Posterior cingulate gyrus (tissue), 11 donors: Measurements from ENCODE around the gene CAMK2D.

Experiments used
- DNase-seq, 10 donors: peaks; one replicate each; pipeline versions ENCODE4 v3.0.0 to v3.0.0-alpha.2; 2020 to 2021; ENCODE audit warnings: mixed read lengths in 3 of 10
- intact Hi-C: fragments of 100-400 bp; cut with DNase I; formaldehyde crosslinking; loops from one replicate; pipeline ENCODE4 v1.15.1; 2023

CAMK2D gene

DNA sequence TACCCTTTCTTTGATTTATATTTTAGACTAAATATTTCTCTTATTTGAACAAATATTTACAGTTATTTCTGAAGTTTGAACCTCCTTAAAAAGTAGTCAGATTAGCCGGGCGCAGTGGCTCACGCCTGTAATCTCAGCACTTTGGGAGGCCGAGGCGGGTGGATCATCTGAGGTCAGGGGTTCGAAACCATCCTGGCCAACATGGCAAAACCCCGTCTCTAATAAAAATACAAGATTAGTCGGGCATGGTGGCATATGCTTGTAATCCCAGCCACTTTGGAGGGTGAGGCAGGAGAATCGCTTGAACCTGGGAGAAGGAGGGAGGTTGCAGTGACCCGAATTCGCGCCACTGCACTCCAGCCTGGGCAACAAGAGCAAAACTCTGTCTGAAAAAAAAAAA lies 2.4 kb upstream of the CAMK2D start:
- DNase-seq, result peak in 1 of 10 donors; percentile 62
- intact Hi-C loops, result loop anchor here (5.0 kb wide), 1 partner anchor 372 kb away; no protein-coding TSS in a partner anchor

DNA sequence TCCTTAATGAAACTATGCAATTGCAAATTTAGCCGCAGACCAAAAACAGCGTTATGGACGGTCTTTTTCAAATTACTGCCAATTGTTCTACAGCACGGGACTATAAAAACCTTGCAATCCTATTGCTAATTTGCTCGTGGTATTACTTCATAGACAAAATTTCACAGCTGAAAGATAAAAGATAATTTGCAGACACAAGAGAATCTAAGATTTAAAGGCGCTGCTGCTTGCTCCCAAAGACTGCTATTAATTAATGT lies 1.4 kb upstream of the CAMK2D start:
- intact Hi-C loops, result loop anchor here (5.0 kb wide), 1 partner anchor 371 kb away; no protein-coding TSS in a partner anchor
- no peak for DNase-seq

DNA sequence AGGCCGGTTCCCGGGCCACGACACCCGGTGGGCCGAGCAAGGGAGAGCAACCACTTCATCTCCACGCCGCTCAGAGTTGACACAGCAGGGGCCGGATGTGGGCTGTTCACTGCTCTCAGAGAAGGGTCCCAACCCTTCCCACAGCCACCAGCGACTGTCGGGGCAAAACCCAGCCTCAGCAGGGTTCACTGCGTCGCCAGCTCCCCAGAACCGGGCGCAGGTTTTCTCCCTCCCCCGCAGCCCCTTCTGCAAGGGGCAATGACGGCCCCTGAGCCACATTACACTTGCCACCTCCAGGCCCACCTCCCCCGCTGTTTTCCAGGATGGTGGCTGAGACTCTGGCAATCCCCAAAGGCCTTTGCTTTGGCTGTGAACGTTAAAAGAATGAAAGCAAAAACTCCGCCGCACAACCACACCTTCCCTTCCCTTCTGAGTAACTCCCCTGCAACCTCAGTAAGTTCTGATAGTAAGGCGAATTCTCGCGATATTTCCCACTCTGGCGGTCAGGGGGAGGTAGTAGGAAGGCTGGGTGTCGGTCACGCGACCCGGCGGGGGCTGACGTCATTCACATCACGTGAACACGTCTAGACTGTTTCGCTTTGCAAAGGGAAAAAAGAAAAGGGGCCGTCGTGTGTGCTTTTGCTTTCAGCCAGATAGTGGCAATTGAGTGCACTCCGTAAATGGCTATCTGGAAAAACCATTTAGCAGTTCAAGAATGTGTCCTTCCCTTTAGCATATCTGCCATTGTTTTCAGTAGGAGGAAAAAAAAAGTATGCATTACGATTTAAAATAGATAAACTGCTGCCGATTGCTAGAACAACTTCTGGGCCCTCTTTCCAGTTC lies 869 bp upstream of the CAMK2D start:
- DNase-seq, result peak; percentile 95 to 100 (median 99)
- intact Hi-C loops, result loop anchor here (5.0 kb wide), 1 partner anchor 370 kb away; no protein-coding TSS in a partner anchor

DNA sequence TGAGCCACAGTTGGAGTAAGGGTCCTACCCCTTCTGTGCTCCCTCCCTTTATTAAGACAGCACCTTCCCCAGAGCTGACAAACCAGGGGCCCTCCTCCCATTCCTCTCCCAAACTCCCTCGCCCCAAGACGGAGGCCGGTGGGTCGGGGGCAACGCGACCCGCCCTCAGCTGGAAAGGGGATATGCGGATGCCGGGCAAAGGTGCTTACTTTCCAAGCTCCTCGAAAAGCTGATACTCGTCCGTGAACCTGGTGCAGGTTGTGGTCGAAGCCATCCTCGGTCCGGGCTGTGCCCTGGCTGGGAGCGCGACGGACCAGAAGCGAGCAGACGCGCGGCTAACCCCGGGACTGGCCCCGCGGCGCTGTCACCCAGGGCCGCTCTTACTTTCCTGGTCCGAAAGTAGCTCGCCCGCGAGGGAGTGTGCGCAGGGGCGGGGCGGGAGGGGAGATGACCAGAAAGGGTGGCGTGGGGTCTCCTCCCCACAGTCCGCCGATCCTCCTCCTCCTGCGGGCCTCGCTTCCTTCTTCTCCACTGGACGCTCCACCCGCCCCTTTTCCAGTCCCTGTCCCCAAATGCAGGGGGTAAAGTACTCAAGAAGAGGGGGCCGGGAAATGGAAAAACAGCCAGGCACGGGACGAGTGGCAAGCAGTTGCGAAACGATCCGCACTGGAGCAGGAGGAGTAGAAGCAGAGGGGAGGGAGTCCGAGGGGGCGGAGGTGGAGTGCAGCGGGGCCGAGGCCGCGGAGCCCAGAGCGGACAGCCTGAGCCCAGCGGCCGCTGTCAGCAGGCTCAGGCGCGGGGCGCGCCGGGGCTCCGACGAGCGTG lies 531 bp downstream of the CAMK2D start:
- intact Hi-C loops, result loop anchor here (1.0 to 5.0 kb wide), 2 partner anchors 214 to 369 kb away; no protein-coding TSS in a partner anchor
- DNase-seq, result peak in 9 of 10 donors; percentile 40 to 91 (median 59)

DNA sequence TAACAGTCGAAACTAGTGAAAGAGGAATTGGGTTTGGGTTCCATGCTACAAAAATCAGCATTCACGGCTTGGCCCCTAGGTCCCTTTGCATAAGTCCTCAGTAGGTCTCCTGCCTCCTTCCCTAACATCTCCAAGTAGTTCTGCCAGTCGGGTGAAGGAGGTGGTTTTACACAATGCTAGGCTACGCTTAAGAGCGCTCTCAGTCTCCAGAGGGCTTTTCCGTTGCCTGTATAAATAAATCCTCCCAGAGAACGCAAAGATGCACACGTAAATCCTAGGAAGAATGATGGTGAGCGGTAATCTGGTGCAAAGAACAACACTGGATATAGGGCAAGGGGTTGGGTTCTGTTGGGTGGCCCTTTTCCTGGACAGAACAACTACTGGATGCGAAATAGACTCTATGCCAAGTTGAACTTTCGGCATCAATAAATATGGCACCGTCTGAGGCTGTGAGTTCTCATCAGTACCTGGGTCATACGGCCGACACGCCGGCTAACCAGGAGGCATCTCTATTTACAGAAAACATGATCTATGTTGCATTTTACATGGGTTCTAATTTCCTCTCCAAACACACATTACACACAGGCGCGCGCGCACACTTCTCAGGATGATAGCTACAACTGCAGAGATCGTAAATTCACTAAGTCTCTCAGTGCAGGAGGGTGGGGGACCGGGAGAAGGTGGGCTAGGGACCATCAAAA lies 1.3 kb downstream of the CAMK2D start:
- peak in 8 of 10 donors; percentile 14 to 86 (median 32) for DNase-seq
- intact Hi-C loops, result loop anchor here (5.0 kb wide), 1 partner anchor 368 kb away; no protein-coding TSS in a partner anchor

DNA sequence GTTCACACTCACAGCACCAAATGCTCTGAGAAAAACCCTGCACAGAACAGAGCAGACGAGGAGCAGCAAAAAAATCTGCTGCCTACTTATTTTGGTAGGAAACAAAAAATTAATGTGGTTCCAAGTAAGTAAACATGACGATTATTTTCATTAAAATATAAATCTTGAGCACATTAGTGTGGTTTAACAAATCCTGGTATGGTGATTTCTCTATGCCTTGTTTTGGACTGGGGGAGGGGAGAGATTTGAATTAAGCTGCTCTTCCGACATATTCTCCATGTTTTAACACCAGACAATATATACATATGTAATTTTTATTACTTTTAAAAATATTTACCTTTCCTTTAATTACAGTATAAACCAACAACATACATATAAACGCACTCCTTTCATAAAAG lies 1.8 kb downstream of the CAMK2D start:
- intact Hi-C loops, result loop anchor here (5.0 kb wide), 1 partner anchor 367 kb away; no protein-coding TSS in a partner anchor
- no peak for DNase-seq

DNA sequence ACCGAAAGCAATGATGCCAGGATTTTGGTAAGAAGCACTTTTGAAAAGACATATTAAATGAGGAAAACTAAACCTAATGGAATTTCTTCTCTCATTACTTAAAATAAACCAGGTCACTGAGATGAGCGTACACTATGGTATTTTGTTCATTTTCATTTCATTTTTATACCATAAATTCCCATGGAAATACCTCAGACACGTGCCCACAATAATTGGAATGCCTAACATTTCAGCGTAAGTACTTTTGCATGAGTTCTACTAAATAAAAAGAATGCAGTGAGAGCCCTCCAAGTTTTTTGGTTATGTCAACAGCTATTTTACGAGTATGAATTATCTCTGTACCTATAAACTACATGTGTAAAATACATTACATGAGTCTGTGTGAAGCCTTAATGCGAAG lies 3.2 kb downstream of the CAMK2D start:
- intact Hi-C loops, result no loop called here
- no peak for DNase-seq

DNA sequence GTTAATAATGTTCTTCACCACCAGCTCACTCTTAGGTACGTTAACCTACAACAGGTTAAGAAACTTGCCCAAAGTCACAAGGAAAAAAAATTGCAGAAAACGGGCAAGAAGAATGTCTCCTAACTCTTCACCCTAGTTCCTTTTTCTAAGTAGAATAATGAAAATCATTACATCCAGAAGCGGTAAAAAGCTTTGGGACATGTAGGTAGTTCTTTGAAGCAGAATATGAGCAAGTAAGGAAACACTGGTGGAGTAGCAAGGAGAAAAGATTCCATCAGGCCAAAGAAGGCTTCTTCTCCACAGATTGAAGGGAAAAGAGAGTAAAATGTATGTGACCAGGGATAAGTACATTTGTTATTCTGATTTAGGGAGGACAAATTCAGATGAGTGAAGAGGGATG lies 4.1 kb downstream of the CAMK2D start:
- DNase-seq, result no peak

DNA sequence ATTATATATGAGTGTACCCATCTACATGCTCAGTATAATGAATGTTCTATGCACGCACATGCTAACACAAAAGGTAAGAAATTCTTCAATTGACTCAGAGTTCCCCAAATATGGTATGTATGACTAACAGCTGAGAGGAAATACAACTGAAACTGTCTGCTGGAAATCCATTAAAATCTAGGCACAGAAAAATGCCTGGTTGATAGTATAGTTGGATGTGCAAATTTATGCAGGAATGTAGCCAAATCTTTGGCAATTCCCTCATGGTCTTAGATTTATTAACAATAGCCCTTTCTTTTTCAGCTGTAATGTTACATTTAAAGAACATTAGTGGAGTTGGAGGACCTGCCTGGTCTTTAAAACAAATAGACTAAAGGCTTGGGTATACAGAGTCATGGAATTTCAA lies 5.5 kb downstream of the CAMK2D start:
- intact Hi-C loops, result no loop called here
- no peak for DNase-seq

More for the DNA sequence above, 4.1 kb downstream of the CAMK2D start:
- intact Hi-C loops, result no loop called here

DNA sequence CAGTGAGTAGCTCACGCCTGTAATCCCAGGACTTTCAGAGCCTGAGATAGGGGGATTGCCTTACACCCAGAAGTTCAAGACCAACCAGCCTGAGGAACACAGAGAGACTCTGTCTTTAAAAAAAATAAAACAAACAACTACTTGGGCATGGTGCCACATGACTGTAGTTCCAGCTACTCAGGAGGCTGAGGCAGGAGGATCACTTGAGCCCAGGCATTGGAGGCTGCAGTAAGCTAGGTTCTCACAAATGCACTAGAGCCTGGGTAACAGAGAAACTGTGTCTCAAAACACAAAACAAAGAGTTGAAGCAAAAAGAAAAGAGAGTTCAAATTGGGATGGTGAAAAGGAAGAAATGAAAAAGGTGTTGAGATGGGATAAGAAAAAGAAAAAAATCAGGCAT lies 10.8 kb downstream of the CAMK2D start:
- no peak for DNase-seq
- intact Hi-C loops, result no loop called here

DNA sequence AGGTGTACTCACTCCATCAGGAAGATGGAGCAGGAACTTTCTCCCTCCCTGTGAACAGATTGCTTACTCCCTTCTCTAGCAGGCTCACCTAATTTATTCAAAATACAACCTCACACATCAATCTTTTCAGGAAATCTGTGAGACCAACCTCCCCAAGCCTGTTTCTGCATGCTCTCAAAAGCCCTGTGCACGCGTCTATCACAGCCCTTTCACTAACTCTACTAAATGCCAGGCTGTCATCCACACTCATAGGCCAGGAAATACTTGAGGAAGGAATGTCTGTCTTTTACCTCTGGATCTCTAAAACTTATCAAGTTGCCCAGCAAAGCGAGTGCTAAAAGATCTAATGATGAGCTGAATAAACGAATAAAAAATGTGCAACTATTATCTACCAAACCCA lies 11.2 kb downstream of the CAMK2D start:
- no peak for DNase-seq
- intact Hi-C loops, result no loop called here

DNA sequence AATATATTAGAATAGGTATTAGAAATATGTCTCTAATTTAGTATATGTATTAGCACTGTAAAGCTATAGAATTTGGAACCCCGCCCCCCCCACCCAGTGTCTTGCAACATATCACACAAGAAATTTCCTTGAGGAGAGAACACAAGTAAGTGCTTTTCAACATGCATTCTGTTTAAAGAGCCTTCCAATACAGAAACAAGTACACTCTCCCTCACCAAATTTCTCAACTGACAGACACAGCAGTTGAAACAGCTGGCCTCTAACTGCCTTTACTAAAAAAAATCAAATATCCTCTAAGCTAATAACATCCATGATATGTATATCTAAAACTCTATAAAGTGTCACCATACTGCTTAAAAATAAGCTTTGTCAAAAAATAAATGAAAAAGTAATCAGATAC lies 12.4 kb downstream of the CAMK2D start:
- DNase-seq, result no peak
- intact Hi-C loops, result no loop called here

DNA sequence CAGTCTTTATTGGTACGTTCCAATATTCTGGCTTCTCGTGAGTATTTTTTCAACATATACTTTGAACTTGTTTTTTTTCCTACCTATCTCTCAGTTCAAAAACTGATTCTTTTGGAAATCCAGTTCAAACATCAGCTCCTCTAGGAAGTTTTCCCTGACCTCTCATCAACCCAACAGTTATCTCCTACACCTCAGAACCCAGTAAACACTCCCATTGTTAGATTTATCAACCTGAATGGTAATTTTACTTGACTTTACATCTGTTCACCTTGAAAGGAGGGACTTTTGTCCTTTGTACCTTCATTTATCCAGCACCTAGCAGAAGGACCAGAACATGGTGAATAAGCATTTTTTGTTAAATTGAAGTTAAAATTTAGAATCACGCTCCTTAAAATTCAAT lies 13.6 kb downstream of the CAMK2D start:
- intact Hi-C loops, result no loop called here
- DNase-seq, result no peak

DNA sequence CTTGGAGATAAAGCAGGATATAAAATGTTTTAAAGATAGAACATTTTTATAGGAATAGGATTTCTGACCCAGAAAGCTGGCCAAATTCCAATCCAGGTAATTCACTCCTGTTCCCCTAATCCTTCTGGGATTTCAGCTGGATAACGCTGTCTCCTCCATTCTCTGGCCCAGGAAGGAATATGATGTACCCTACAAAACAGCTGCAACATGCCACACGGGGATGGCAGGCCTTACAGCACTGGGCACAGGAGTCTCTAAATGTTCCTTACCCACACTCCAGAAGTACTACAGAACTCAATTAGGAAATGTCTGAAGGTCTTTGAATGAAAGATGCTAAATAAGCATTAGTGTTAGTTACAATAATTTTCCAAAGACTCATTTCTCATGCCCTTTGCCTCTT lies 15.8 kb downstream of the CAMK2D start:
- intact Hi-C loops, result no loop called here
- DNase-seq, result no peak

DNA sequence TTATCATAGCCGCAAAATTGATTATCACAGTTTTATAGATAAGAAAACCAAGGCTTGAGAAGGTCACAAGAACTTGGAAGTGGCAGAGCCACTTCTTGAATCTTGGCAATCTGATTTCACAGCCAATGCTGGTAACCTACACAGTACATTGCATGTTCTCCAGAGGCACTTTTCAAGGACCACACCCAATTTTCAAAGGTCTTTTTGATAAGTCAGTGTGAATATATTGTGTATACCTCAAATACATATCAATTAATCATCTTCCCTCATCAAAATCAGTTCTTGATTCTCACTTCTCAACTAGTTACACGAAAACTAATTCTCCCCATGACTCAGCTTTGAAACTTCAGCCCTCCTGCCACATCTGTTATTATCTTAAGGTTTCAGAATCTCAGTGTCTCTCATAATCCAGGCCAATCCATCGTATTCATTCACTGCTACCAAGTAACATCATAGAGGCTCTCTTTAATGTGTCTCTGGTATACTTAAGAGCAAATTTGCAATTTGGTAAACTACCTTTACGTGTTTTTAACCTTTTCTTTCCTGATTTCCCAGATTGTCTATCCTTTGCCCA lies 16.8 kb downstream of the CAMK2D start:
- intact Hi-C loops, result no loop called here
- no peak for DNase-seq

DNA sequence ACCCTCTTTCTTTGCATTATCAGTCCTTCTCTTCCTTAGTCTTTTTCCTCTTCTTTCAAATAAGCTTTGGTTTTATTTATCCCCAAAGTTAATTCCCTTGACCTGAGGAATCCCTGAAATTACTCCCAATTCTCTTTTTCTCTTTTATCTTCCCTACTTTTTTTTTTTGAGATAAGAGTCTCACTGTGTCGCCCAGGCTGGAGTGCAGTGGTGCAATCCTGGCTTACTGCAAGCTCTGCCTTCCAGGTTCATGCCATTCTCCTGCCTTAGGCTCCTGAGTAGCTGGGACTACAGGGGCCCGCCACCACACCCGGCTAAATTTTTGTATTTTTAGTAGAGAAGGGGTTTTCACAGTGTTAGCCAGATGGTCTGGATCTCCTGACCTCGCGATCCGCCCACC lies 17.8 kb downstream of the CAMK2D start:
- intact Hi-C loops, result no loop called here
- no peak for DNase-seq

DNA sequence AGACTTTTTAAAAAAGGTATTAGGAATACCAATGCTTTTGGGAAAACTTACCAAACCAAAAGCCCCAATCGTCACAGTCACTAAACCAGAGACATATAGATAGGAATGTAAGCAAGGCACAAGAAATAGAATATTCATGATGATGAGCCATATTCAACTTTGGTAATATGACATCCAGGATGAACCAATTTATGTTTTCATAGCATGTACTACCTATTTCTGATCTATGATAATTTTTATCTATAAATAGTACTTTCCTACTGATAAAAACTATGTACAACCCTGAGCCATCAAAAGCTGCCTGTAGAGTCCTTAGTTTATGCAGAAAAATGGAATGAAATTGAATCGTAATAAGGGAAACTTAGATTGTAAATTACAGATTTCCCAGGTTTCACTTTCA lies 18.9 kb downstream of the CAMK2D start:
- intact Hi-C loops, result no loop called here
- no peak for DNase-seq

DNA sequence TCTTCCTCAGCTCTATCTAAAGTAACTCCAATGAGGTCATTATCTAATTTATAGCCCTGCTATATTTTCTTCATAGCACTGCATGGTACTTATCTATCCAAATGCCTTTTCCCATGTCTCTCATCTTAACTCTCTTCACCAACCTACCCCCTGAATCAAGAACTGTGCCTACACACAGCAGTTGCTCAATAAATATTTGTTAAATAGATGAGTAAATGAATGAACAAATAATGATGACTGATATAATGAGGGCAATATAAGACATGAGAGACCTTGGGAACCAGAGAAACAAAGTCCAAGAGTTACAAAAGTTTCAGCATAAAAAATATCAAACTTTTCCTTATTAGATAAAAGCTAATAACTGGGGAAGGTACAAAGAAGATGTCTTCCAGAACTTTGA lies 19.6 kb downstream of the CAMK2D start:
- no peak for DNase-seq
- intact Hi-C loops, result no loop called here

DNA sequence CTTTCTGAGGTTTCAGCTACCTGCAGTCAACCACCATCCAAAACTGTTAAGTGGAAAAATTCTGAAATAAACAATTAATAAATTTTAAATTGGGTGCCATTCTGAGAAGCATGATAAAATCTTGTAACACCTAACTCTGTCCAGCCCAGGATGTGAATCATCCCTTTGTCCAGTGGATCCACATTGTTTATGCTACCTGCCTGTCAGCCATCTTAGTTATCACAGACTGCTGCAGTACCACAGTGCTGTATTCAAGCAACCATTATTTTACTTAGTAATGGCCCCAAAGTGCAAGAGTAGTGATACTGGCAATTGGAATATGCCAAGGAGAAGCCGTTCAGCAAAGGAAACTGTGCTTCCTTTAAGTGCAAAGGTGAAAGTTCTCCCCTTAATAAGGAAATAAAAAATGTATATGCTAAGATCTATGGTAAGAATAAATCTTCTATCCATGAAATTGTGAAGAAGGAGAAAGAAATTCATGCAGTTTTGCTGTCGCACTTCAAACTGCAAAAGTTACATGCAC lies 20.6 kb downstream of the CAMK2D start:
- no peak for DNase-seq
- intact Hi-C loops, result no loop called here

DNA sequence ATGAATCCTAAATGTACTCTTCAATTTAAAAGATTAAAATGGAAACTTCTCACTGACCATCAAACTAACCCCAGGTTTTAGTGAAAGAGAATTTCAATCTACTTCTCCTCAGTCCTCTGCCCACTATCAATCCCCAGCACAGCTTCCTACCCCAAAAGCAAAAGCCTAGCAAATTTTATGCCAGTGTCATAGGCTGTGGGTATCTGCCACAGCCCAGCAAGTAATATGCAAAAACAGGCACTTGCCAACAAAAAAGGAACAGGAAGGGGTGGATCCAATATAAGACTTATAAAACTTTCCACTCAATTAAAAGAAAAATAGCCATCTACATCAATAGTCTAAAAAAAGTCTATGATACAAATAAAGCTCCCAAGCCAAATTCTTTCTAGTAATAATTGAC lies 22.3 kb downstream of the CAMK2D start:
- no peak for DNase-seq
- intact Hi-C loops, result no loop called here
